ENCODE measurements around the gene E2F2.

The E2F2 gene

DNA sequence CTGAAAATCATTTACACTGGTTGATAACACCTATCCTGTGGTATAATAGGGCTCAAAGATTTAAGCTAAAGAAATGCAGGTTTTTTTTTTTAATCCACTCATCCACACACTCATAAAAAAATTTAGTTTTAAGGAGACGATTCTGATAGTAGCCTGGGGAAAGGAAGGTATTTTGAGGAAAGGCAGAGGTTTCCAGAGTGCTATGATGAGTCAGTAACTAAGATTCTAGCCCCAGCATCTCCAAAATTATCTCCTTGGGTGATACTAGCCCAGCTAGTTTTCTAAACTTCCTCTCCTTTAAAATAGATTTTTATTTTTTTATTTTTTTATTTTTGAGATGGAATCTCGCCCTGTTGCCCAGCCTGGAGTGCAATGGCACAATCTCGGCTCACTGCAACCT lies 67.7 kb downstream of the E2F2 start:
- DNase-seq (ENCODE audit: low read depth, low spot score): no peak

- DNase-seq (ENCODE audit: low read depth, low spot score): no peak
Observed at GRCh38 chr1:23462766-23463165, 68.3 kb downstream of the E2F2 start.

- DNase-seq (ENCODE audit: low read depth, low spot score): no peak
Observed at GRCh38 chr1:23461050-23461449, 70.0 kb downstream of the E2F2 start.

DNA sequence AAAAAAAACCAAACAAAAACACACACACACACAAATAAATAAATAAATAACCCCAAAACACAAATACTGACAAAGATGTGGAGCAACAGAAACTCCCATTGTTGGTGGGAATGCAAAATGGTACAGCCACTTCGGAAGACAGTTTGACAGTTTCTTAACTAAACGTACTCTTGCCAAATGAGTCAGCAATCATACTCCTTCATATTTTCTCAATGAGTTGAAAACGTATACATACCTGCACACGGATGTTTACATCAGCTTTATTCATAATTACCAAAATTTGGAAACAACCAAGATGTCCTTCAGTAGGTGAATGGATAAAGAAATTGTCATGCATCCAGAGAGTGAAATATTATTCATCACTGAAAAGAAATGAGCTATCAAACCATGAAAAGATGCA lies 70.5 kb downstream of the E2F2 start:
- no peak for DNase-seq (ENCODE audit: low read depth, low spot score)

DNA sequence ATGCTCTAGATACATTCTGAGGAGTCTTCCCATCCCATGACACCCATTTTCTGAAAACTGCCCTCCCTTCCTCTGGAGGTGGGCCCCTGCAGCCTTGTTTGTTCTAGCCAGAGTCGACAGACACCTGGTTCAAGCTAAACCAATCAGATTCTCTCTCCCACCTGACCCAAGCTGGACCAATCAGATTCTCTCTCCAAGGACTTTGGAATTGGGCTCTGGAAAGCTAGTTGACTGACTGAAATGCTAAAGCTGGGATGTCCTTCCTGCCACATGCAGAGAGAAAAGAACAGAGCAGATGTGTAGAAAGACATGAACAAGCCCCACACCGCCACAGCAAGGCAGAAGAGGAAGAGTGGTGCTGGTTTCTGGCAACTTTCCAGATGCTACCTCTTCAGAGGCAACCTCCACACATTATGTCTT lies 71.7 kb downstream of the E2F2 start:
- DNase-seq (ENCODE audit: low read depth, low spot score): peak; percentile 24
